ENCODE measurements around the gene GPRC5D. TPM values are rescaled to one million over a fixed set of nuclear protein-coding genes. Genes with fewer than 3 reads are reported as not detected.

GPRC5D gene
- total and polyA plus RNA-seq, 9 of the 15 experiments (the other 6 are each of a cell fraction or from before 2014, with no cell fraction given): 1.0 to 1.1 TPM; not detected in 7

DNA sequence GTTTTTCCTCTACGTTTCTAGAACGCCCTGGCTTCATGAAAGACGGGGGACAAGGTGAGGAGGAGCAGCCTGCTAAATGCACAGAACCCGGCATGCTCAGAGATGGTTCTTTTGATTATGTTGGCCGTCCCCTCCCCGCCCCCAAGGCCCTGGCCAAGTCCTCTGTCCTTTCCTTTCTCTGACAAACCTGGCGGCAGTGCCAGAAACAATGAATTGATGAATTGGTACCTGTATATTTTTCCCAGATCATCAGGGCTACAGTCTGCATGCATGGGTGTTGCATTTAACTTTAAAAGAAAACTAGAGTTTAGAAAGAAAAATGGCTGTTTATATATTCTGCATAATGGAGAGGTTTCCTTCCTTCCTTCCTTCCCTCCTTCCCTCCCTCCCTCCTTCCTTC lies 29.0 kb downstream of the GPRC5D start:
- intact Hi-C loops (cut with micrococcal nuclease): no loop called here
- Histone ChIP-seq H2AFZ (ENCODE audit: low read depth, low read length) (peak overlapping the region; percentile 59), H3K9ac (ENCODE audit: insufficient read depth in 1 of 2, low read depth in 2 of 2, low read length in 2 of 2) (no peak overlapping the region), H4K20me1 (replicated peaks; ENCODE audit: control insufficient read depth, insufficient read depth, low read length) (no peaks in the 10 kb centered on the region), H3K36me3 (ENCODE audit: control insufficient read depth, insufficient read depth, low read length) (no peaks in the 10 kb centered on the region), H3K9me1 (ENCODE audit: control insufficient read depth, insufficient read depth, low read length) (no peaks in the 10 kb centered on the region), H3K27ac (ENCODE audit: extremely low read depth, low read depth, low read length) (no peak overlapping the region), H3K79me2 (ENCODE audit: control insufficient read depth, insufficient read depth, low read length) (peaks cover 4% of the 10 kb centered on the region; the same call in 1 of the 3 replicates), H3K4me1 (replicated peaks in 1 of 2; ENCODE audit: control insufficient read depth in 2 of 2, insufficient read depth in 2 of 2, low read length in 2 of 2) (peaks cover 0 to 6% of the 10 kb centered on the region in 2 experiments; a peak in 3 of 5 replicates), H3K27me3 (ENCODE audit: control insufficient read depth in 2 of 2, insufficient read depth in 2 of 2, low read length in 2 of 2) (peaks cover 0 to 6% of the 10 kb centered on the region in 2 experiments; a peak in 1 of 5 replicates), H3K4me2 (ENCODE audit: insufficient read depth, low read length) (no peak overlapping the region), H3K9me3 (replicated peaks; ENCODE audit: control insufficient read depth, insufficient read depth, low read depth, low read length) (no peaks in the 10 kb centered on the region; the same call in 1 of the 2 replicates), H3K4me3 (no peak overlapping the region)
- FAIRE-seq (no peak), ATAC-seq (no peak), DNase-seq (ENCODE audit: extremely low read depth in 1 of 4, low spot score in 3 of 4) (no peak)
- 14% methylated on average over 6 of the region's 7 CpGs for WGBS (ENCODE audit: insufficient coverage, low coverage, missing lambda C conversion rate)
- in situ Hi-C loops (cut with MboI): no loop called here
- BruUV-seq (replicated peaks): no TSS peak
- ChIA-PET CTCF (ENCODE audit: low intra/inter-chr PET ratio) (no interaction called here), POLR2A (no interaction called here)
- TF ChIP-seq HNRNPUL1 (IDR thresholded peaks at IDR 0.05; ENCODE audit: low read length) (no peak), KLF16 (IDR thresholded peaks at IDR 0.05) (no peak), DEAF1 (CRISPR knock-in tag; IDR thresholded peaks at IDR 0.05) (no peak), ZBTB12 (CRISPR knock-in tag; IDR thresholded peaks at IDR 0.05) (no peak), ERF (CRISPR knock-in tag; IDR thresholded peaks at IDR 0.05) (no peak), MCM7 (IDR thresholded peaks at IDR 0.05) (no peak)
- TF ChIP-seq, protein P1, sequence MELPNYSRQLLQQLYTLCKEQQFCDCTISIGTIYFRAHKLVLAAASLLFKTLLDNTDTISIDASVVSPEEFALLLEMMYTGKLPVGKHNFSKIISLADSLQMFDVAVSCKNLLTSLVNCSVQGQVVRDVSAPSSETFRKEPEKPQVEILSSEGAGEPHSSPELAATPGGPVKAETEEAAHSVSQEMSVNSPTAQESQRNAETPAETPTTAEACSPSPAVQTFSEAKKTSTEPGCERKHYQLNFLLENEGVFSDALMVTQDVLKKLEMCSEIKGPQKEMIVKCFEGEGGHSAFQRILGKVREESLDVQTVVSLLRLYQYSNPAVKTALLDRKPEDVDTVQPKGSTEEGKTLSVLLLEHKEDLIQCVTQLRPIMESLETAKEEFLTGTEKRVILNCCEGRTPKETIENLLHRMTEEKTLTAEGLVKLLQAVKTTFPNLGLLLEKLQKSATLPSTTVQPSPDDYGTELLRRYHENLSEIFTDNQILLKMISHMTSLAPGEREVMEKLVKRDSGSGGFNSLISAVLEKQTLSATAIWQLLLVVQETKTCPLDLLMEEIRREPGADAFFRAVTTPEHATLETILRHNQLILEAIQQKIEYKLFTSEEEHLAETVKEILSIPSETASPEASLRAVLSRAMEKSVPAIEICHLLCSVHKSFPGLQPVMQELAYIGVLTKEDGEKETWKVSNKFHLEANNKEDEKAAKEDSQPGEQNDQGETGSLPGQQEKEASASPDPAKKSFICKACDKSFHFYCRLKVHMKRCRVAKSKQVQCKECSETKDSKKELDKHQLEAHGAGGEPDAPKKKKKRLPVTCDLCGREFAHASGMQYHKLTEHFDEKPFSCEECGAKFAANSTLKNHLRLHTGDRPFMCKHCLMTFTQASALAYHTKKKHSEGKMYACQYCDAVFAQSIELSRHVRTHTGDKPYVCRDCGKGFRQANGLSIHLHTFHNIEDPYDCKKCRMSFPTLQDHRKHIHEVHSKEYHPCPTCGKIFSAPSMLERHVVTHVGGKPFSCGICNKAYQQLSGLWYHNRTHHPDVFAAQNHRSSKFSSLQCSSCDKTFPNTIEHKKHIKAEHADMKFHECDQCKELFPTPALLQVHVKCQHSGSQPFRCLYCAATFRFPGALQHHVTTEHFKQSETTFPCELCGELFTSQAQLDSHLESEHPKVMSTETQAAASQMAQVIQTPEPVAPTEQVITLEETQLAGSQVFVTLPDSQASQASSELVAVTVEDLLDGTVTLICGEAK (IDR thresholded peaks at IDR 0.05): no peak
- TF ChIP-seq, protein P1 (CRISPR knock-in tag; IDR thresholded peaks at IDR 0.05): no peak
